HCT116 (cell line): ENCODE measurements around the gene CCDC40. TPM values are rescaled to one million over a fixed set of nuclear protein-coding genes. Genes with fewer than 3 reads are reported as not detected.

ENCODE experiments used
- ATAC-seq: fragments of 200-7000 bp; cut with Tn5 transposase; 2 replicates; pipeline ENCODE4 v1.9.1; 2020; ENCODE audit warnings: mild to moderate bottlenecking, moderate library complexity
- BruUV-seq: library from RNA; stranded (reverse); fragments of 400-500 nt; replicated peaks from 2 replicates; lab custom pipeline; 2021; lab: Mats Ljungman, UMichigan
- CTCF ChIA-PET: fragments of 300-600 bp; sonication (Branson Sonifier 250); formaldehyde crosslinking; loops from one replicate; lab custom pipeline; 2021; ENCODE audit warnings: antibody characterized with exemption; lab: Charles Lee
- POLR2A ChIA-PET: fragments of 300-600, 350-600 bp; sonication (Branson Sonifier 250); formaldehyde crosslinking; loops from one replicate; lab custom pipeline; 2021; ENCODE audit warnings: antibody characterized with exemption; lab: Charles Lee
- RAD21 ChIA-PET, 2 experiments: fragments of 300-600 bp; sonication (Branson Sonifier 250); formaldehyde crosslinking; loops; one replicate each; lab custom pipeline; 2023; ENCODE audit warnings: low total read pairs in 2 of 2; ENCODE audit not compliant: uncharacterized antibody in 2 of 2, unreplicated experiment in 2 of 2, low non-redundant PET in 1 of 2; lab: Charles Lee
- DNase-seq: peaks from one replicate; pipeline ENCODE4 v3.0.0-alpha.2; 2010; ENCODE audit warnings: low read depth, low spot score
- H2AFZ ChIP-seq: fragments of 200-600 bp; shearing (Covaris generic), sonication (generic); 2 replicates; pipeline ENCODE4 v1.6.1; 2017; ENCODE audit warnings: low read depth, mixed run types, mixed read lengths, antibody characterized with exemption, low read length; ENCODE audit not compliant: poor library complexity, severe bottlenecking
- H3K27ac ChIP-seq: 2 replicates; pipeline ENCODE4 v1.5.1; 2012; ENCODE audit warnings: low read depth, low read length
- H3K27me3 ChIP-seq: fragments of 200-600 bp; sonication (generic); 2 replicates; pipeline ENCODE4 v1.6.1; 2016; ENCODE audit warnings: mixed run types, low read length, mixed read lengths; ENCODE audit not compliant: insufficient read depth
- H3K36me3 ChIP-seq, 2 experiments: fragments of 200-500 bp in 1 of 2; fragments of 200-600 bp in 1 of 2; sonication (Bioruptor generic) in 1 of 2; sonication (generic) in 1 of 2; 2 replicates each; pipeline versions ENCODE4 v1.5.1 to v1.6.1; 2014 to 2016; ENCODE audit warnings: low read length in 2 of 2, inconsistent platforms in 1 of 2, mixed read lengths in 1 of 2, mixed run types in 1 of 2; ENCODE audit not compliant: insufficient read depth in 2 of 2, control insufficient read depth in 1 of 2
- H3K4me1 ChIP-seq, 2 experiments: fragments of 200-600 bp in 1 of 2; sonication (generic) in 1 of 2; 2 replicates each; pipeline versions ENCODE4 v1.5.1 to v1.6.1; 2012 to 2017; ENCODE audit warnings: low read length in 2 of 2, inconsistent platforms in 1 of 2, mild to moderate bottlenecking in 1 of 2, mixed read lengths in 1 of 2, mixed run types in 1 of 2, moderate library complexity in 1 of 2; ENCODE audit not compliant: insufficient read depth in 2 of 2, control insufficient read depth in 1 of 2
- H3K4me2 ChIP-seq: fragments of 200-600 bp; sonication (generic); 2 replicates; pipeline ENCODE4 v1.6.1; 2017; ENCODE audit warnings: mixed run types, low read length, mixed read lengths
- H3K4me3 ChIP-seq, 2 experiments: fragments of 200-600 bp in 1 of 2; sonication (generic) in 1 of 2; replicated peaks in 1 of 2; 2 replicates each; pipeline ENCODE4 v1.5.1; 2011 to 2016; ENCODE audit warnings: low read length in 2 of 2, control low read depth in 1 of 2, low read depth in 1 of 2, mild to moderate bottlenecking in 1 of 2, mixed read lengths in 1 of 2, mixed run types in 1 of 2
- H3K79me2 ChIP-seq: fragments of 200-600 bp; sonication (generic); 2 replicates; pipeline ENCODE4 v1.6.1; 2017; ENCODE audit warnings: mild to moderate bottlenecking, mixed run types, low read length, moderate library complexity, mixed read lengths; ENCODE audit not compliant: insufficient read depth
- H3K9ac ChIP-seq: fragments of 200-600 bp; sonication (generic); 2 replicates; pipeline ENCODE4 v1.6.1; 2016; ENCODE audit warnings: low read length, mixed read lengths
- H3K9me2 ChIP-seq: fragments of 200-600 bp; sonication (generic), shearing (Covaris generic); 2 replicates; pipeline ENCODE4 v1.6.1; 2017; ENCODE audit warnings: mixed run types, mild to moderate bottlenecking, moderate library complexity; ENCODE audit not compliant: insufficient read depth
- H3K9me3 ChIP-seq, 2 experiments: fragments of 200-500 bp in 1 of 2; fragments of 200-600 bp in 1 of 2; sonication (Bioruptor generic) in 1 of 2; sonication (generic) in 1 of 2; 2 replicates each; pipeline ENCODE4 v1.6.1; 2014 to 2017; ENCODE audit warnings: low read length in 2 of 2, mixed read lengths in 2 of 2, inconsistent platforms in 1 of 2, low read depth in 1 of 2, mild to moderate bottlenecking in 1 of 2, mixed run types in 1 of 2, moderate library complexity in 1 of 2; ENCODE audit not compliant: control insufficient read depth in 1 of 2, insufficient read depth in 1 of 2
- H4K20me1 ChIP-seq: fragments of 200-600 bp; sonication (generic), shearing (Covaris generic); 2 replicates; pipeline ENCODE4 v1.6.1; 2017; ENCODE audit warnings: mixed run types, mild to moderate bottlenecking, moderate library complexity; ENCODE audit not compliant: insufficient read depth
- CBX3 ChIP-seq: IDR thresholded peaks from 2 replicates; pipeline ENCODE4 v1.6.1; 2012; ENCODE audit warnings: low read depth
- CEBPB ChIP-seq: IDR thresholded peaks from 2 replicates; pipeline ENCODE4 v1.6.1; 2012; ENCODE audit warnings: low read depth
- CTCF ChIP-seq, 3 experiments: fragments of 200-600 bp in 1 of 3; sonication (generic) in 1 of 3; IDR thresholded peaks in 2 of 3; conservative IDR thresholded peaks in 1 of 3; 2 replicates each; pipeline ENCODE4 v1.5.1; 2012 to 2017; ENCODE audit warnings: low read depth in 2 of 3, low read length in 2 of 3, antibody characterized with exemption in 1 of 3, borderline replicate concordance in 1 of 3, control low read depth in 1 of 3, mild to moderate bottlenecking in 1 of 3, mixed read lengths in 1 of 3, mixed run types in 1 of 3, moderate library complexity in 1 of 3; ENCODE audit not compliant: insufficient read depth in 1 of 3
- EGR1 ChIP-seq: IDR thresholded peaks from 2 replicates; pipeline ENCODE4 v1.6.1; 2012; ENCODE audit warnings: low read depth
- EZH2 ChIP-seq: fragments of 200-600 bp; sonication (generic); IDR thresholded peaks from 2 replicates; pipeline ENCODE4 v1.6.1; 2017; ENCODE audit warnings: antibody characterized with exemption, mixed run types
- EZH2phosphoT487 ChIP-seq: fragments of 200-600 bp; IDR thresholded peaks from 2 replicates; pipeline ENCODE4 v1.6.1; 2018; ENCODE audit warnings: antibody characterized with exemption, borderline replicate concordance
- JUND ChIP-seq: IDR thresholded peaks from 2 replicates; pipeline ENCODE4 v1.6.1; 2012
- POLR2A ChIP-seq: IDR thresholded peaks from 2 replicates; pipeline ENCODE4 v1.7.0; 2011; ENCODE audit warnings: borderline replicate concordance; ENCODE audit not compliant: insufficient read depth, insufficient read length; ENCODE audit errors: extremely low read depth
- POLR2AphosphoS5 ChIP-seq: IDR thresholded peaks from 2 replicates; pipeline ENCODE4 v1.6.1; 2011; ENCODE audit warnings: mild to moderate bottlenecking, low read depth, low read length, moderate library complexity
- RAD21 ChIP-seq: IDR thresholded peaks from 2 replicates; pipeline ENCODE4 v1.6.1; 2012; ENCODE audit warnings: low read depth, mild to moderate bottlenecking
- REST ChIP-seq: IDR thresholded peaks from 2 replicates; pipeline ENCODE4 v1.6.1; 2012; ENCODE audit warnings: low read depth
- SIN3A ChIP-seq: IDR thresholded peaks from 2 replicates; pipeline ENCODE4 v1.6.1; 2012; ENCODE audit warnings: low read depth
- SP1 ChIP-seq: IDR thresholded peaks from 2 replicates; pipeline ENCODE4 v1.6.1; 2012; ENCODE audit warnings: low read depth
- SRF ChIP-seq: IDR thresholded peaks from 2 replicates; pipeline ENCODE4 v1.6.1; 2012; ENCODE audit warnings: low read depth
- TCF7L2 ChIP-seq: IDR thresholded peaks from 2 replicates; pipeline ENCODE4 v1.7.0; 2011; ENCODE audit warnings: borderline replicate concordance, inconsistent platforms; ENCODE audit not compliant: insufficient read depth, insufficient read length; ENCODE audit errors: extremely low read depth
- YY1 ChIP-seq: IDR thresholded peaks from 2 replicates; pipeline ENCODE4 v1.6.1; 2011; ENCODE audit warnings: low read length, low read depth, moderate library complexity, mild to moderate bottlenecking; ENCODE audit not compliant: insufficient replicate concordance; ENCODE audit errors: extremely low read depth
- ZBTB33 ChIP-seq: IDR thresholded peaks from 2 replicates; pipeline ENCODE4 v1.6.1; 2011; ENCODE audit warnings: mild to moderate bottlenecking, low read length, moderate library complexity; ENCODE audit not compliant: insufficient replicate concordance; ENCODE audit errors: extremely low read depth
- ZFX ChIP-seq: fragments of 450-650 bp; IDR thresholded peaks from 2 replicates; pipeline ENCODE4 v1.6.1; 2017
- intact Hi-C: fragments of 100-400 bp; cut with micrococcal nuclease; formaldehyde crosslinking; loops from 2 replicates; pipeline ENCODE4 v1.10.0; 2022
- total RNA-seq: library from RNA; stranded (reverse); gene quantifications from one replicate; pipeline ENCODE4 v1.2.1, GENCODE V29; 2021; ENCODE audit not compliant: unreplicated experiment

The CCDC40 gene
- total RNA-seq, 1 experiment from 2014 or later = 10.3 TPM

- no peaks in the 10 kb centered on the region for H3K27me3 ChIP-seq
- H3K9me2 ChIP-seq = no peaks in the 10 kb centered on the region
- ChIA-PET CTCF (interaction anchor here (0.7 to 2.0 kb wide), 2 partner anchors 25 to 284 kb away, joined by 3 to 7 read pairs; no protein-coding TSS in a partner anchor), POLR2A (no interaction called here), RAD21 (no interaction called here)
- intact Hi-C loops = no loop called here
- ATAC-seq = no peak
- H3K4me3 ChIP-seq = no peak overlapping the region
- no peak for DNase-seq
- H3K9me3 ChIP-seq = no peaks in the 10 kb centered on the region
- H3K4me1 ChIP-seq = peaks cover 6 to 29% of the 10 kb centered on the region in 2 experiments; a peak in 3 of 4 replicates
- TF ChIP-seq CTCF (IDR thresholded peaks at IDR 0.05 in 2 of 3, conservative IDR thresholded peaks at IDR 0.05 in 1 of 3; ENCODE audit: borderline replicate concordance in 1 of 3, insufficient read depth in 1 of 3, low read depth in 2 of 3, low read length in 2 of 3) (no peak), EGR1 (no peak), EZH2 (no peak), JUND (no peak), CEBPB (no peak), EZH2phosphoT487 (no peak), ZFX (no peak), SRF (no peak), POLR2A (no peak), YY1 (no peak), ZBTB33 (no peak), SIN3A (no peak), CBX3 (no peak), TCF7L2 (no peak), REST (no peak), SP1 (no peak), RAD21 (no peak), POLR2AphosphoS5 (no peak)
- 0 out of 2 replicates have a peak, but pooled peaks cover 5% of the 10 kb centered on the region for H3K79me2 ChIP-seq
- no peak overlapping the region for H3K9ac ChIP-seq
- no TSS peak for BruUV-seq
- no peak overlapping the region for H2AFZ ChIP-seq
- H3K27ac ChIP-seq = no peak overlapping the region
- H3K4me2 ChIP-seq = no peak overlapping the region
- H4K20me1 ChIP-seq = no peaks in the 10 kb centered on the region
- no peaks in the 10 kb centered on the region for H3K36me3 ChIP-seq
Observed at GRCh38 chr17:80033840-80034239, 2.6 kb upstream of the CCDC40 start.
